Activated CD8-positive, alpha-beta memory T cell treated with anti-CD3 and anti-CD28 coated beads for 1 hour (primary cell): ENCODE results near the gene BSDC1.
"Not testable (repeated sequence)": the region's sequence is repeated elsewhere in the genome, so short reads cannot be mapped to it uniquely, and the experiment has no call there.

Source experiments
- DNase-seq, 2 donors: peaks; one replicate each; pipeline ENCODE4 v3.0.0-alpha.2; 2020; ENCODE audit warnings: low read depth in 1 of 2; ENCODE audit errors: extremely low read depth in 1 of 2

BSDC1 gene

DNA sequence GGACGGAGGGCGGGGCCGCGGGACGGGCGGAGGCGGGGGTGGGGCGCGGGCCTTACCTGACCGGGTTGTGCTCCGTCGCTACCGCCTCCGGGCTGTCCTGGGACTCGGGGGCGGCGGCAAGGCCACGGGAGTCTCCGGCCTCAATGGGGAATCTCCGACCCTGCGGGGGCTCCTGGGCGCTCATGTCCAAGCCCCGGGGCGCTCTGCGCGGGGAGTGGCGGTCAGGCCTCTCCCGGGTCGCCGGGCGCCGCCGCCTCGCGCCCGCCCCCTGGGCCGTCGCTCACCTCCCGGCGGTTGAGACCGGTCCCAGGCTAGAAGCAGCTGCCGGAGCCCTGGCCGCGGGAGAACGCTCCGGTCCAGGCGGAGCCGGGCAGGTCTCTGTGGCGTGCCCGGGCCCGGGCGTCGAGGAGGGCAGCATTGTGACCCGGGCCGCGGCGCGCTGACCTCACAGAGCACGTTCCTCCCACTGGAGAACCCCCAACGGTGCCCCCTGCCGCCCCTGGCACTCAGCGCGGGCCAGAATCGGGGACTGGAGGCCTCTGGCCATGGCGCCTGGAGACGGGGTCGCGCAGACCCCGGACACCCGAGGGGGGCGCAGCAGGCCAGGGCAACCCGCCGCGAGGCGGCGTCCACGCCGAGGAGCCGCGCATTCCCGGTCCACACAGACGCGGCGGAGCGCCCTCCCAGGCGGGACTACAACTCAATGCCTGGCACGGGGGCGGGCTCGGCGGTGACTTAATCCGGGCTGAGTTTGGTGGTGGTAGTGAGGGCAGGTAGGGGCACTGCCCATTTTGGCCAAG lies 32.4 kb downstream of the BSDC1 start:
- no peak for DNase-seq

GRCh38 chr1:32361308-32361673 lies 33.0 kb downstream of the BSDC1 start:
- no peak for DNase-seq

DNA sequence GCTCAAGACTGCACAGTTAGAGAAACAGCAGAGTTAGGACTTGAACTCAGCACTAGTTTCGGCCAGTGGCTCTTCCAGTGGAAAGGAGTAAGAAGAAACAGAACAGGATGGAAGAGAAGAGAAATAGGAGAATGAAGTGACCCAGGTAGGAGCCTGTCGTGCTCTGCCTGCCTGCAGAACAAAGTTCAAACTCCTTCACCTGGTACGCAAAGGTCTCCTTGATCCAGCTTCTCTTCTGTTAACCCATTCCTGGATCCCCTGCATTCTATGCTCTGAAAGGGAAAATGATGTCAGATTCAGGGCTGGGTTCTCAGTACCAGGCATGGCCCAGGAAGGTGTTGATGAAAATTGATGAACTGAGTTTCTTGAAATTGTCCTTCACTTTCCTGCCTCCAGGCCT lies 35.8 kb downstream of the BSDC1 start:
- DNase-seq = no peak

DNA sequence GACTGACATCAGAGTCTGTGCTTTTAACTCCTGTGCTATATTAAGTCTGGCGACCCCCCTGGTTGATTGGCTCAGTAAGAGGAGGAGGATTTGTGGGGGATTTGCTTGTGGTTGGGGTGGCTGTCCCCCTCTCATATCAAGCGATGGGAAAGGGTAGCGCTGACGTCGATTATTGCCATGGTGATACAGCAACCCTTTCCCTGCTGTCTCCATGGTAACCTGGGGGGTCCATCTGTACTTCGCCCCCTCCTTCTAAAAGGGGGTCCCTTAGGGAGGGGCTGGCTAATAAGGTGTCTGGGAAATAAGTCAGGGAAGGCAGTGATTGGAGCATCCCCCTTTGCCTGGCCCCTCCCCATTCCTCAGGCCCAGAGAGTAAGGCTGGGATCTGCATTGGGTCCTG lies 36.6 kb downstream of the BSDC1 start:
- DNase-seq = no peak

DNA sequence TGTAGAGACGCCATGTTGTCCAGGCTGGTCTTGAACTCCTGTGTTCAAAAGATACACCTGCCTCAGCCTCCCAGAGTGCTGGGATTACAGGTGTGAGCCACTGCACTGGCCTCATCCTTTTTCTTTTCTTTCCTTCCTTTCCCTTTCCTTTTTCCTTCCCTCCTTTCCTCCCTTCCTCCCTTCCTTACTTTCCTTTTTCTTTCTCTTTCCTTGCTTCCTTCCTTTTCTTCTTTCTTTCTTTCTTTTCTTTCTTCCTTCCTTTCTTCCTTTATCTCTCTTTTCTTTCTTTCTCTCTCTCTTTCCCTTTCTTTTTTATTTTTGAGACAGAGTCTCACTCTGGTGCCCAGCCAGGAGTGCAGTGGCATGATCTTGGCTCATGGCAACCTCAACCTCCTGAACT lies 37.8 kb downstream of the BSDC1 start:
- no peak for DNase-seq

DNA sequence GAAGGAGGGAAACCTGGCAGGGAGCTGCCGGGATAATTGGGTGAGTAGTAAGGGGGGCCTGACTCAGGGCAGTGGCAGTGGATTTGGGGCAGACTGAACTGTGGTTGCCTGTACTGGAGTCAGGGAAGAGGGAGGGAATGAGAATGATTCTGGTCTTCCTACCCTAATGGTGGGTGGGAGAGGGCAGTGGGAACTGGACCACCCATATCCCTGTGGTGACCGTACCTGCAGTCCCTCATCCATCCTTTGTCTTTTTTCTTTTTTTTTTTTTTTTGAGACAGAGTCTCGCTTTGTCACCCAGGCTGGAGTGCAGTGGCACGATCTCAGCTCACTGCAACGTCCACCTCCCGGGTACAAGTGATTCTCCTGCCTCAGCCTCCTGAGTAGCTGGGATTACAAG lies 38.5 kb downstream of the BSDC1 start:
- not testable (repeated sequence) for DNase-seq

- no peak for DNase-seq
These were observed 40.2 kb downstream of the BSDC1 start for GRCh38 chr1:32353886-32354570.

DNA sequence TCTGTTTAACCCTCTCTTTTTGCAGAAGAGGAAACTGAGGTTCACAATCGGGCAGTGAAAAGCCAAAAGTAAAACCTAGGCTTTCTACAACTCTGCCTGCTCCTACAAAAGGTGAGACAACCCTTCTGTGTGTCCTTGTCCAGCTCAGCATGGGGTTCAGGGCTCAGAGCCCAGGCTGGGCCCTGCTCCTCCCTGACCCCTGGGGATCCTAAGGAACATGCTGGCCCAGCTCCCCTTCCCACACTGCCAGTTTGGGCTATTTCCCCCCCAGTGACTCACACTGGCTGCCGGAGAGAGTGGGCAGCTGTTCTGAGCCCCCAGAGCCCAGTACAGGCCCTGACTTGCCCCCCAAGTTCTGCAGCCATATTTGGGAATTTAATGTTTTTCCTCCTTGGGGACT lies 40.8 kb downstream of the BSDC1 start:
- DNase-seq = no peak

DNA sequence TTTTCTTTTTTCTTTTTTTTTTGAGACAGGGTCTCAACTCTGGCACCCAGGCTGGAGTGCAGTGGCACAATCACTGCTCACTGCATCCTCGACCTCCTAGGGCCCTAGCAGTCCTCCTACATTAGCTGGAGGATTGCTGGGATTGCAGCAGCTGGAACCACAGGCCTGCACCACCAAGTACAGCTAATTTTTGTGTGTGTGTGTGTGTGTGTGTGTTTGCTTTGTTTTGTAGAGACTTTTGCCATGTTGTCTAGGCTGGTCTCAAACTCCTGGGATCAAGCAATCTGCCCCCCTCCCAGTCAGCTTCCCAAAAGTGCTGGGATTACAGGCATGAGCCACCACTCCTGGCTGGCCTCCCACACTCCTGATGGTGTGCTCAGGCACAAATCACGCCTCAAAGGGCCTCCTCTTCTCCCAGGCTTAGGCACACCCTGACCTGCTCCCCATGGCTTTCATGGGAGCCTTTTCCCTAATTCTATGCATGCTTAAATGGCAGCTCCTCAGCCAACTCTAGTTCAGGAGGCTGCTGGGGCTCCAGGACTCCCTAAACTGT lies 41.3 kb downstream of the BSDC1 start:
- DNase-seq = no peak

DNA sequence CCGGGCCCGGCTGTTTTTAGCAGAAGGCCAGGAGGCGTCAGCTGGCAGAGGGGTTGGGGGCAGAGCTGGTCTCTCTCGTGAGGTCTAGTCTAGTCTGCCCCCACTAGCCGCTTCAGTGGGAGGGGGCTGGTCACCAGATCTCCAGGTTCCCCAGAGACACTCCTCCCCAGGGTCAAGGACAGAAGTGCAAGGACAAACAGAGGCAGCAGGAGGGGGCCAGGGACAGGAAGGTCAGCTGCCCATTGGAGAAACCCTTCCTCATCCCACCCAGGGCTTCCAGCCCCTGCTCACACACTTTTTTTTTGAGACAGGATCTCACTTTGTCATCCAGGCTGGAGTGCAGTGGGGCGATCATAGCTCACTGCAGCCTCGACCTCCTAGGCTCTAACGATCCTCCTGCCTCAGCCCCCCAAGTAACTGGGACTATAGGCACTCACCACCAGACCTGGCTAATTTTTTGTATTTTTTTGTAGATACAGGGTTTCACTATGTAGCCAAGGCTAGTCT lies 41.9 kb downstream of the BSDC1 start:
- DNase-seq = no peak

DNA sequence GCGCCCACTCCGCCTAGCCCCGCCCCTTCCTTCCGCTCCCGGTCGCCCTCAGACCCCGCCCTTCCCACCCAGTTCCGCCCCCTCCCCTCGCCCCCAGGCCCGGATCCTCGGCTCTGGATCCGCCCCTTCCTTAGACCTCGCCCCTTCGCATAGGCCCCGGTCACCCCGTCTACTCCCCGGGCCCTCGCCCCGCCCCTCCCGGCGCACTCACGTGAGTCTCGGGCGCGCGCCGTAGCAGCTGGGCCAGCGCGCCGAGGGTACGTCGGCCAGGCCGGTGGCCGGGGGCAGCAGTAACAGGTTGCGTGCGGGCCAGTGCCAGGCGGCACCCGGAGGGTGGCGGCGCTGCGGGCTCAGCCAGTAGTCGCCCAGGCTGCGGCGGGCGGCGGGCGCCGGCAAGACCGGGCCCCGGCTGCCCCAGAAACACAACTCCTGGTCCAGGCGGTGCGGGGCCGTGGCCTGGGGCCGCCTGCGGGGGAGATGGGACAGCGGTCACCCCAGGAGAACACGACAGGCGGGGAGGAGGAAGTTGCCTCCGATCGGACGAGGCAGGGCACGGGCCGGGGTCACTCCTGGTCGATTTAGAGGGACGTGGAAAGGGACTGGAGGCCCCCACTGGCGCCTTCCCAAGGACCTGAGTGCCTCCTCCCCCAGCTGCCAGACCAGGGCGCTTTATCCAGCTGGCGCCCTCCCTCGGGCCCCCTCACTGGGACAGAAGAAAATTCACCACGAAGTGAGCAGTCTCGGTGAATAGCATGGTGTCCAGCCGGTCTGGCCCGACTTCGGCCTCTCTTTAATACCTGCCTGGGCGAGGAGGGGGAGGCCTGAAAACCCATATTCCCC lies 42.6 kb downstream of the BSDC1 start:
- DNase-seq = peak; percentile 72 to 85

DNA sequence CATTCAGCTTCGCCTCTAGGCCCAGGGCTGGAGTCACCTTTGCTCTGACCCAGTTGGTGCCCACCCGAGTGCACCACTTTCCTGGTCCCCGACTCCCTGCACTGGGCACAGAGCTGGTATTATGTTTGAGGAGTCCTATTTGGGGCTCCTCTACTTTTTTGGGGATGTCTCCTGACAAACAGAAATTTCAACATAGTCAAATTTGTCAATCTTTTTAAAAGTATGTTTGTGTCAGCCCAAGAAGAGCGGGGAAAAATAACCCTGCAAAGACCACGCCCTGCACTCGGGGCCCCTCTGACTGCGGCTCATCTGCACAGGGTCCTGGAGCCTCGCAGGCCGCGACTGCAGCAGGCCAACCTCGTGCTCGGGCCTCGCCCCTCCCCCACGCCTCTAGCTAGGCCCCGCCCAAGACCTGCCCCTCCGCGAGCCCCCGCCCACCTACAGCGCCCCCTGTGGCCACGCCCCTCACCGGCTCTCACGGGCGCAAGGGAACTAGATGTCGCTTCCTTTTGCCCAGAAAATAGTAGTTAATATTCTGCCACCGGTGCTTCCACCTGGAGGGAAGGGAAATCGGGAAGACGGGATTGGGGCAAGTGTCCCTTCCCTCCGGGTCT lies 43.3 kb downstream of the BSDC1 start:
- DNase-seq = peak; percentile 45 to 67

DNA sequence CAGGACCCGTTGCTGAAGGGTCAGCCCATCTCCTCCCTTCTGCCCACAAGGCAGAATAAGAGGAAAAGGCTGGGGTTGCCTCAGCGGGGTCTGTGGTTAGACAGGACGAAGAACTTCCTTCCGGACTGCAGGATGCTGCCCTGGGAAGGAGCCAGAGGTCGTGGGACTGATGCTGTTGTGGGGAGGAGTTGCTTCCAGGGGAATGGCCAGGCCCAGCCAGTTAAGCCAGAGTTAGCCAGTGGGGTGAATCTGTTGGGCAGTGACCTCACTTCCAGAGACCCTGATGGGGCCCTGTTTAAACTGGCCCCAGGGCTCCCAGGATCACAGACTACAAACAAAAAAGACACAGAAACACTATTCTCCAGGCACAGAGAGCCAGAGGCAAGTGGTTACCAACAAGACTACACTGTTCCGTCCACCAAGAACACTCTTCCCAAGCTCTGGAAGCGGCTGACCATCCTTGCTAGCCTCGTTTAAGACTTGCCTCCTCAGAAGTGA lies 45.0 kb downstream of the BSDC1 start:
- DNase-seq = no peak

GRCh38 chr1:32346532-32347157 lies 47.6 kb downstream of the BSDC1 start:
- DNase-seq = no peak

- no peak for DNase-seq
These were observed 48.9 kb downstream of the BSDC1 start for GRCh38 chr1:32345289-32345827.

- no peak for DNase-seq
These were observed 51.5 kb downstream of the BSDC1 start for GRCh38 chr1:32342704-32343103.

DNA sequence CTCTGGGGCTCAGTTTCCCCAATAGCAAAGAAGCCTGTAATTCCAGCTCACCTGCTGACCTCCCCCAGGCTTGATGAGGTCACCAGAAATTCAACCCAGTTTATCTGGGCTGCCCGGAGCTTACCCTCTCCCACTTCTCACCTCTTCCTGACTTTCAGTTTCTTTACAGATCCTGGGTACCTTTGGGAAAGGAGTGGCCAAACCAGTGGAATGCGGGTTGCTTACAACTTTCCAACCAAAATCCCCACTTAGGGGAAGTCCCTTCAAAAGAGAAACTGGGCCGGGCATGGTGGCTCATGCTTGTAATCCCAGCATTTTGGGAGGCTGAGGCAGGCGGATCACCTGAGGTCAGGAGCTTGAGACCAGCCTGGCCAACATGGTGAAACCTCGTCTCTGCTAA lies 52.3 kb downstream of the BSDC1 start:
- no peak for DNase-seq

- no peak for DNase-seq
These were observed 53.0 kb downstream of the BSDC1 start for GRCh38 chr1:32341186-32341757.

DNA sequence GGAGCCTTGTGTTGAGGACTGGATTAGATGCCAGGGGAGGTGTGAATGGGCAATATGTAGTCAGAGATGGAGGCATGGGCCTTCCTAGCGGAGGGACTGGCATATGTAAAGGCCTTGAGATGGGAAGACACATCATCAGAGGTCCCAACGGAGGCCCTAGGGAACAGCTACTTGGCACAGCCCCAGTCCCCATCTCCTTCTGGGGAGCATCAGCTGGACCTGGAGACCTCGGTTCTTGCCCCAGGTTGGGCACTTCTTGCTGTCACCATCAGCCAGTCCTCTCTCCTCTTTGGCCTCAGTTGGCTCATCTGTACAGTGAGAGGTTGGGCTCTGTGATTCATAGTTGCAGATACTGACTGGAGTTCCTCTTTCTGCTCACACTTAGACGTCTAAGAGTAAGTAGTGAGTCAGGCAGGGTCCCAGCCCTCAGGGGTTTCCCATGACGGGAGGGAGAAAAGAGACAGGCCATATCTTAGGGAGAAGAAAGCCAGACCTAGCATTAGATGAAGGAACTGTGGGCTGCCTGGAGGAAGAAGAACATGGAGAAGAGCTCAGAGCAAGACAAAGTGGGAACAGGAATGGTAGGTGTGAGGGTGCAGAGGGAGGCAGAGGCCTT lies 54.8 kb downstream of the BSDC1 start:
- no peak for DNase-seq
